SK-N-SH treated with all-trans-retinoic acid at 6 μM for 48 hours (cell line): ENCODE results near the gene SMIM10.

ENCODE experiments used
- ATAC-seq: fragments of 200-7000 bp; cut with Tn5 transposase; 3 replicates; pipeline ENCODE4 v1.9.1; 2020; ENCODE audit warnings: mild to moderate bottlenecking, moderate library complexity
- ARNTL ChIP-seq: fragments of 450-650 bp; formaldehyde crosslinking; IDR thresholded peaks from 2 replicates; pipeline ENCODE4 v1.5.0; 2020; ENCODE audit warnings: low read depth, mild to moderate bottlenecking, moderate library complexity, borderline replicate concordance
- BACH2 ChIP-seq: fragments of 250-450 bp; sonication (Bioruptor Pico); IDR thresholded peaks from 2 replicates; pipeline ENCODE4 v1.9.0; 2021; ENCODE audit warnings: mild to moderate bottlenecking, borderline replicate concordance
- CREB5 ChIP-seq: fragments of 250-450 bp; sonication (Bioruptor Pico); IDR thresholded peaks from 2 replicates; pipeline ENCODE4 v1.5.1; 2020; ENCODE audit warnings: low read depth, mild to moderate bottlenecking, moderate library complexity
- CSDC2 ChIP-seq: fragments of 250-450 bp; sonication (Bioruptor Pico); IDR thresholded peaks from 2 replicates; pipeline ENCODE4 v1.5.0; 2020; ENCODE audit warnings: mild to moderate bottlenecking, moderate library complexity
- CSRNP3 ChIP-seq: fragments of 250-450 bp; sonication (Bioruptor Pico); IDR thresholded peaks from 2 replicates; pipeline ENCODE4 v1.5.1; 2021; ENCODE audit warnings: mild to moderate bottlenecking, moderate library complexity
- ESRRG ChIP-seq: fragments of 250-450 bp; sonication (Bioruptor Pico); IDR thresholded peaks from 2 replicates; pipeline ENCODE4 v1.6.1; 2021; ENCODE audit warnings: mild to moderate bottlenecking
- GLIS3 ChIP-seq: fragments of 250-450 bp; sonication (Bioruptor Pico); IDR thresholded peaks from 2 replicates; pipeline ENCODE4 v1.5.0; 2020; ENCODE audit warnings: mild to moderate bottlenecking, moderate library complexity
- OSR1 ChIP-seq: fragments of 250-450 bp; sonication (Bioruptor Pico); IDR thresholded peaks from 2 replicates; pipeline ENCODE4 v1.8.0; 2022; ENCODE audit warnings: moderate library complexity, mild to moderate bottlenecking, inconsistent platforms
- PATZ1 ChIP-seq: fragments of 250-450 bp; sonication (Bioruptor Pico); IDR thresholded peaks from 2 replicates; pipeline ENCODE4 v1.8.0; 2020; ENCODE audit warnings: mild to moderate bottlenecking, moderate library complexity, borderline replicate concordance
- RARB ChIP-seq: fragments of 250-450 bp; sonication (Bioruptor Pico); IDR thresholded peaks from 2 replicates; pipeline ENCODE4 v1.8.0; 2021; ENCODE audit warnings: mild to moderate bottlenecking, moderate library complexity
- SNAI2 ChIP-seq: fragments of 250-450 bp; sonication (Bioruptor Pico); IDR thresholded peaks from 2 replicates; pipeline ENCODE4 v1.5.0; 2020; ENCODE audit warnings: mild to moderate bottlenecking, moderate library complexity
- TCF4 ChIP-seq: fragments of 250-450 bp; sonication (Bioruptor Pico); IDR thresholded peaks from 2 replicates; pipeline ENCODE4 v1.8.0; 2021; ENCODE audit warnings: mild to moderate bottlenecking, moderate library complexity, borderline replicate concordance
- TOX ChIP-seq: fragments of 250-450 bp; sonication (Bioruptor Pico); IDR thresholded peaks from 2 replicates; pipeline ENCODE4 v1.8.0; 2021; ENCODE audit warnings: mild to moderate bottlenecking, moderate library complexity, borderline replicate concordance
- TSHZ2 ChIP-seq: fragments of 250-450 bp; sonication (Bioruptor Pico); IDR thresholded peaks from 2 replicates; pipeline ENCODE4 v1.5.0; 2020; ENCODE audit warnings: mild to moderate bottlenecking, moderate library complexity
- ZC3H10 ChIP-seq: fragments of 250-450 bp; sonication (Bioruptor Pico); IDR thresholded peaks from 2 replicates; pipeline ENCODE4 v1.5.1; 2021; ENCODE audit warnings: mild to moderate bottlenecking, moderate library complexity
- ZFP3 ChIP-seq: fragments of 250-450 bp; sonication (Bioruptor Pico); IDR thresholded peaks from 2 replicates; pipeline ENCODE4 v1.5.0; 2020; ENCODE audit warnings: mild to moderate bottlenecking, moderate library complexity
- ZFP30 ChIP-seq: fragments of 450-650 bp; formaldehyde crosslinking; IDR thresholded peaks from 2 replicates; pipeline ENCODE4 v1.5.0; 2022; ENCODE audit warnings: mild to moderate bottlenecking, moderate library complexity
- ZNF565 ChIP-seq: fragments of 450-650 bp; formaldehyde crosslinking; conservative IDR thresholded peaks from 2 replicates; pipeline ENCODE4 v1.5.0; 2020; ENCODE audit warnings: low read depth, mild to moderate bottlenecking, moderate library complexity
- ZNF70 ChIP-seq: fragments of 450-650 bp; formaldehyde crosslinking; IDR thresholded peaks from 2 replicates; pipeline ENCODE4 v1.5.0; 2020; ENCODE audit warnings: mild to moderate bottlenecking, moderate library complexity
- ZNF8 ChIP-seq: fragments of 450-650 bp; formaldehyde crosslinking; IDR thresholded peaks from 2 replicates; pipeline ENCODE4 v1.5.0; 2020; ENCODE audit warnings: mild to moderate bottlenecking, moderate library complexity

The SMIM10 gene

GRCh38 chrX:134981910-134982309 is 8.9 kb upstream of the SMIM10 start:
- no peak for ATAC-seq
- no peak for TF ChIP-seq ZNF565 (CRISPR knock-in tag)

DNA sequence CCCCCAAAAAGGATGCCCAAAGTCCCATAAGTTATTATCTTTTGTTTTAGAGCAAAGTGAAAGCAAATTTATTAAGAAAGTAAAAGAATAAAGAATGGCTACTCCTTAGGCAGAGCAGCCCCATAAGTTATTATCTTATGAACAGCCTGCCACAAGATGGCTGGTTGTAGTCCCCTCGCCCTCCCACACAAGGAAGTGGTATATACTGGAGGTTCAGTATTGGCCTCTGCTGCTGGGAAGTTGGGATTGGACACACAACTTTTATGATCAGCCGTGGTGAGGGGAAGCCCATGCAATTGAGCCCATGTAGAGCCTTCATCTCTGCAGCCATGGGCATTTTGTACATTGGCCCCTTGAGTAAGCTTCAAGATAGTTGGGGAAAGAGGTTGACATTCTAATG is 8.0 kb upstream of the SMIM10 start:
- TF ChIP-seq TCF4: no peak
- TF ChIP-seq CSRNP3 (CRISPR knock-in tag): no peak
- TF ChIP-seq ZFP30: no peak
- no peak for TF ChIP-seq RARB (CRISPR knock-in tag)
- no peak for TF ChIP-seq GLIS3 (CRISPR knock-in tag)
- no peak for TF ChIP-seq ZNF565 (CRISPR knock-in tag)
- TF ChIP-seq ZFP3 (CRISPR knock-in tag): no peak
- TF ChIP-seq TSHZ2 (CRISPR knock-in tag): no peak
- TF ChIP-seq TOX (CRISPR knock-in tag): no peak
- TF ChIP-seq CREB5 (CRISPR knock-in tag): no peak
- TF ChIP-seq ZNF70 (CRISPR knock-in tag): no peak
- TF ChIP-seq BACH2 (CRISPR knock-in tag): no peak
- TF ChIP-seq ZNF8: no peak

DNA sequence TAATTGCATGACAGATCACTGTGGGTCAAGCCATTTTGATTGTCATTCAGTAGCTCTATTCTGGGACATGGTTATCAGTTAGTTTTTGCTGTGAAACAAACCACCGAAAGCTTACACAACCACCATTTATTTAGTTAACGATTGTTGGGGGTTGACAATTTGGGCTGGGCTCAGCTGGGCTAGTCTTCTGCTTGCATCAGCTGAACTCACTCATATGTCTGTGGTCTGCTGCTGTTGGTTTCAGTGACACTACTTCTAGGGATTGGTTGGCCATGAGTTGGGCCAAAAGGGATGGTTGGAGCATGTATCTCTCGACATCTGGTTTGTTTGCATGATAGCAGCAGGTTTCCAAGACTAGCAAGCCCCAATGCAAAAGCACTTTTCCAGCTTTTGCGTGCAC is 5.3 kb upstream of the SMIM10 start:
- TF ChIP-seq SNAI2 (CRISPR knock-in tag) (no peak), OSR1 (no peak), PATZ1 (CRISPR knock-in tag) (no peak), ZFP30 (no peak), ARNTL (CRISPR knock-in tag) (no peak), ZC3H10 (CRISPR knock-in tag) (no peak), CSDC2 (CRISPR knock-in tag) (no peak), GLIS3 (CRISPR knock-in tag) (no peak), ZNF565 (CRISPR knock-in tag) (no peak), ZFP3 (CRISPR knock-in tag) (no peak), RARB (CRISPR knock-in tag) (no peak), ESRRG (no peak), TSHZ2 (CRISPR knock-in tag) (no peak)
- no peak for ATAC-seq

More for the DNA sequence above, 8.0 kb upstream of the SMIM10 start:
- no peak for ATAC-seq
